ENCODE measurements around the gene HEXD.
"Not testable (repeated sequence)": the region's sequence is repeated elsewhere in the genome, so short reads cannot be mapped to it uniquely, and the experiment has no call there.

DNA sequence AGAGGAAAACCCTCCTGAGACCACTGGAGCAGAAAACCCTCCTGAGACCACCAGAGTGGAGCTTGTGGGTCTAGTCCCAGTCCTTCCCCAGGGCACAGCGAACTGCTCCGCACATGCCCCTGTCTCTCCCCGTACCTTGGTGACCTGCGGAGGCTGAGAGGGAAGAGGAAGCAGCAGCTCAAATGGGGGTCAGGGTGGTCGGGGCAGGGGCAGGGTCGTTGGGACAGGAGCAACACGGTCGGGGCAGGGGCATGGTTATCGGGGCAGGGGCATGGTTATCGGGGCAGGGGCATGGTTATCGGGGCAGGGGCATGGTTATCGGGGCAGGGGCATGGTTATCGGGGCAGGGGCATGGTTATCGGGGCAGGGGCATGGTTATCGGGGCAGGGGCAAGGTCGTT, 6.1 kb upstream of the HEXD start:
- TF ChIP-seq POLR2AphosphoS5, POLR2A (IDR thresholded peaks at IDR 0.05): not testable (repeated sequence)
